HTERT RPE-1 (cell line): ENCODE data around the gene CDC14A.
"Not testable (repeated sequence)": the region's sequence is repeated elsewhere in the genome, so short reads cannot be mapped to it uniquely, and the experiment has no call there.

ENCODE experiments used
- in situ Hi-C: fragments of 300-500 bp; cut with MboI; formaldehyde crosslinking; loops from 4 replicates; pipeline ENCODE4 v1.14.3; 2020; ENCODE audit warnings: low sequenced_read_pairs

The CDC14A gene

GRCh38 chr1:100397681-100398080 is 45.4 kb downstream of the CDC14A start:
- in situ Hi-C loops: no loop called here

- in situ Hi-C loops: no loop called here
Measured at GRCh38 chr1:100398648-100399047, 46.3 kb downstream of the CDC14A start.

- in situ Hi-C loops: no loop called here
Measured at GRCh38 chr1:100400404-100400803, 48.1 kb downstream of the CDC14A start.

- in situ Hi-C loops: no loop called here
Measured at GRCh38 chr1:100404821-100405220, 52.5 kb downstream of the CDC14A start.

GRCh38 chr1:100405902-100406301 is 53.6 kb downstream of the CDC14A start:
- in situ Hi-C loops: not testable (repeated sequence)

GRCh38 chr1:100407390-100407789 is 55.1 kb downstream of the CDC14A start:
- in situ Hi-C loops: not testable (repeated sequence)

GRCh38 chr1:100411019-100411418 is 58.7 kb downstream of the CDC14A start:
- in situ Hi-C loops: no loop called here

- in situ Hi-C loops: no loop called here
Measured at GRCh38 chr1:100411574-100411973, 59.3 kb downstream of the CDC14A start.

- in situ Hi-C loops: no loop called here
Measured at GRCh38 chr1:100413035-100413434, 60.7 kb downstream of the CDC14A start.

- in situ Hi-C loops: no loop called here
Measured at GRCh38 chr1:100414693-100415497, 62.6 kb downstream of the CDC14A start.

GRCh38 chr1:100415498-100415778 is 63.1 kb downstream of the CDC14A start:
- in situ Hi-C loops: no loop called here

GRCh38 chr1:100419072-100419471 is 66.8 kb downstream of the CDC14A start:
- in situ Hi-C loops: no loop called here

GRCh38 chr1:100422065-100422464 is 69.8 kb downstream of the CDC14A start:
- in situ Hi-C loops: no loop called here

GRCh38 chr1:100423832-100424337 is 71.6 kb downstream of the CDC14A start:
- in situ Hi-C loops: no loop called here

GRCh38 chr1:100428160-100428559 is 75.9 kb downstream of the CDC14A start:
- in situ Hi-C loops: no loop called here

GRCh38 chr1:100430325-100430756 is 78.0 kb downstream of the CDC14A start:
- in situ Hi-C loops: no loop called here

GRCh38 chr1:100431954-100432353 is 79.6 kb downstream of the CDC14A start:
- in situ Hi-C loops: no loop called here

GRCh38 chr1:100433563-100433962 is 81.3 kb downstream of the CDC14A start:
- in situ Hi-C loops: no loop called here

- in situ Hi-C loops: no loop called here
Measured at GRCh38 chr1:100434831-100435230, 82.5 kb downstream of the CDC14A start.

GRCh38 chr1:100438375-100438774 is 86.1 kb downstream of the CDC14A start:
- in situ Hi-C loops: no loop called here

- in situ Hi-C loops: no loop called here
Measured at GRCh38 chr1:100438789-100439188, 86.5 kb downstream of the CDC14A start.

GRCh38 chr1:100440075-100440809 is 87.9 kb downstream of the CDC14A start:
- in situ Hi-C loops: no loop called here
